Globus pallidus (tissue), 1 donor: ENCODE data around the gene PALM3.
A peak's percentile ranks its signal among the peaks of the same experiment; 100 is the strongest.

Experiments
- DNase-seq: peaks from one replicate; pipeline ENCODE4 v3.0.0-alpha.2; 2015; ENCODE audit warnings: low spot score

Gene PALM3

DNA sequence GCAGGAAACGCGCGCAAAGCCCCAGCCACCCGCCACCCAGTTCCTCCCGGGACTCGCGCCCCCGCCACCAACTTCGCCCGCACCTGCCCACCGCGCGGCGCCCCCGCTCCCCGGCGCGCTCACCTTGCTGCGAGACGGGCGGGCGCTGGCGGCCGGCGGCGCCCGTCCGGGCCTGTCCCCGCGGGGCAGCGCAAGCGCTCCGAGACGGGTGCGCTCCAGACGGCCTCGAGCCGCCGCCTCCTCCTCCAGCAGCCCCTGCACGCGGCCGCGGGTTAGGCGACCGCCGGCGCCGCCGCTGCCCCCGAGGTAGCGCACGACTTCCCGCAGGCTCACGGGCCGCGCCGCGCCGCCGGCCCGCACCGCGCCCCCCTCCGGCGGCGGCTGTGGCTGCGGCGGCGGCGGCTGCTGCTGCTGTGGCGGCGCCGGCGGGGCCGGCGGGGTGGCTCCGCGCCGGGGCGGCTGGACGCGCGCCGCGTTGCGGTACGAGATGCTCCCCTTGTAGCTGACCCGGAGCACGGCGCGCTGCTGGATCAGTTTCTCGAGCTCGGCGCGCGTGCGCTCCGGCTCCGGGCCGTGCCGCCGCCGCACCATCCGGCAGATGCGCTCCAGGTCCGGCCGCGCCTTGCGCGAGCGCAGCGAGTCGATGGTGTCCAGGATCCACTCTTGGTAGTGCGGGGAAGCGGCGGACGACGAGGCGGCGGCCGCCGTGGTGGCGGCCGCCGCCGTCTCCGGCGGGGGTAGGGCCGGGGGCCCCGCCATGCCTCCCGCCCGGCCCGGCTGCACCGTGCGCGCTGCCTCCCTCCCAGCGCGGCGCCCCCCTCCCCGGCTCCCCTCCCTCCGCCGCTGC, 28.0 kb upstream of the PALM3 start:
- DNase-seq = peak; percentile 50

DNA sequence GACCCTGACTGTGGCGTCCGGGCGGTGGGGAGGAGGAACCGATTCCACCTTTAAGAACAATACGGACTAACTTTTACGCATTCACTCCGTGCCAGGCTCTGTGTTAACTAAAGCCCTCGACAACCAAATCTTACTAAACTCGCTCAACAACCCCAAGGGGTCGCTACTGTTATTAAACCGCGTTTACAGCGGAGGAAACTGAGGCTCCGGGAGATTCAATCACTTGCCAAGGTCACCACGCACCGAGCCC, 27.5 kb upstream of the PALM3 start:
- DNase-seq = no peak

DNA sequence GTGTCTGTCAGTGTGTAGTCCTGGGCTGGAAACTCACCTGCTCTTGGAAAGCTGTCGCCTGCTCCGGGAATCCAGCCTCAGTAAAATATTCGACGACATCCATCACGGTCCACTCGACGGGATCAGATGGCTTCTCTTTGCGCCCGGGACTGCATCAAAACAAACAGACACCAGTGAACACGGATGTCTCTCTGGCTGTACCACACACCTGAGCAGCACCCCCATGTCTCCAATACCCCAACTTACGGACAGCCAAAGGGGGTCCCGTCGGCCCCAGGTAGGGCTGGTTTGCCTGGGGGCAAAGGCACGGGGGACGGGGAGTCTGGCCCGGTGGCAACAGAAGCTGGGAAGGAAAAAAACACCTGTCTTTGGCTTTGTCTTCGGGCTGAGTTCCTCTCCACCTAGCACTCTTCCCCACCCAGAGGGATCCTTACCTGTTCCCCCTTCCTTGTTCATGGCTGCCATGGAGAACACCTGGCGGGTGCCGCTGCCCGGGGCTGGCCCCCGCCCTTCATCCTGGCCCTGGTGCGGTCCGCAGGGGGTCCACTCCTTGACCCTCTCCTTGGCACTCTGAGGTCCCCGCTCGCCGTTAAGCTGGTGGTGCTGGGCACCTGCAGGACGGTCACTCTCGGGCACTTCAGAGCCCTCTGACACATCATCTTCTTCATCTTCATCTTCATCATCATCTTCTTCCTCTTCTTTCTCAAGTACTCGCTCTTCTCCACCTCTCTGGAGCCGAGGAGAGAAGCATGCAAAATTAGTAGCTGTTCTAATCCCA, 26.9 kb upstream of the PALM3 start:
- no peak for DNase-seq

DNA sequence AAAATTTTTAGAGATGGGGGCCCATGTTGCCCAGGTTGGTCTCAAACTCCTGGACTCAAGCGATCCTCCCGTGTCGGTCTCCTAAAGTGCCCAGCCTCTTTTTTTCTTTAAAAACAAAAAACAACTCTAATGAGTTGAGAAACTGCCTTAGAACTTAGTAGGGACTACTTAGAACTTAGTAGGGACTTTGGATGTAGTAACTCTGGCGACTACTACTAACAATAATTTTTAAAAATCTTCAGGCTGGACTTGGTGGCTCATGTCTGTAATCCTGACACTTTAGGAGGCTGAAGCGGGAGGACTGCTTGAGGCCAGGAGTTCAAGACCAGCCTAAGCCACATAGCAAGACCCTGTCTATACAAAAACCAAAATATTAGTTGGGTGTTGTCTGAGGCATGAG, 24.2 kb upstream of the PALM3 start:
- DNase-seq = no peak

DNA sequence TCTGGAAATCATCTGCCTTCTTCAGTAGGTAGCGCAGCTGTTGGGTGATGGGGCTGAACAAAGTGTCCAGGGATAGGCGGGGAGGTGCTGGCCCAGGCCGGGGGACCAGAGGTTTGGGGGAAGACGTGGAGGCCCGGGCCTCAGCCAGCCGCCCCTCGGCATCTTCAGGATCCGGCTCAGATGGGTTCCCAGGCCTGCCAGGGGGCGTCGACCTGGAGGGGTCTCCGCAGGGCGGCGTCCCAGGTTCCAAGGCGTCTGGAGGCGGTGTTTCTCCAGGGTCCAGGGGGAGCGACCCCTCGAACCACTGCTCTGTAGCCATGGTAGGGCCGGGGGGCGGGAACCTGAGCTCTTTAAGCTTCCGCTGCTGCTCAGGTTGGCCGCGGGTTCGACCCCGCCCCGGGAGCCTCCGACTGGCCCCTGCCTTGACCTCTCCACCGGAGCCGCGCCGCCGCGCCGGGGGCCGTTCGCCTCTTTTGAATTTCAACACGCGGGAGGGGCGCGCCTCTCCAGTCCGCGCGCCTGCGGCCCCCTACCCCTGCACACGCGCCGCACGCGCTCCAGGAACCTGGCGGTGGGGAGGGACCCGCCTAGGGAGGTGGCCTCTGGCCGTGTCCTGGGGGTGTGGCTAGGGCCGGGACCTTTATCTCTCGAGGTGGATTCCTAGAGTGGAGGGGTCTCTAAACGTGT, 23.6 kb upstream of the PALM3 start, which contains the start of gene C19orf67:
C19orf67 (minus strand) TSS at position 475 of the 687 bp plus-strand sequence; CDS start at position 319, 156 bp downstream.
- DNase-seq = no peak

DNA sequence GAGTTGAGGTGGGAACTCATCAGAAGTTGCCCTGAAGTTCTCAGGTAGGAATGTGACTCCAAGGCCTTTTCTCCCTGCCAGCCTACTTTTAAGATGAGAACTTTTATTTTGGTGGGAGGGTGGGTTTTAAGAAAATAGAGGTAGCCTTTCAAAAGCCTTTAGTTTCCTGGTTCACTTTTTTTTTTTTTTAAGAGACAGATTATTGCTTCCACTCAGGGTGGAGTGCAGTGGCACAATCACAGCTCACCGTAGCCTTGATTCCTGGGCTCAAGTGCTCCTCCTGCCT, 20.7 kb upstream of the PALM3 start:
- DNase-seq = no peak

DNA sequence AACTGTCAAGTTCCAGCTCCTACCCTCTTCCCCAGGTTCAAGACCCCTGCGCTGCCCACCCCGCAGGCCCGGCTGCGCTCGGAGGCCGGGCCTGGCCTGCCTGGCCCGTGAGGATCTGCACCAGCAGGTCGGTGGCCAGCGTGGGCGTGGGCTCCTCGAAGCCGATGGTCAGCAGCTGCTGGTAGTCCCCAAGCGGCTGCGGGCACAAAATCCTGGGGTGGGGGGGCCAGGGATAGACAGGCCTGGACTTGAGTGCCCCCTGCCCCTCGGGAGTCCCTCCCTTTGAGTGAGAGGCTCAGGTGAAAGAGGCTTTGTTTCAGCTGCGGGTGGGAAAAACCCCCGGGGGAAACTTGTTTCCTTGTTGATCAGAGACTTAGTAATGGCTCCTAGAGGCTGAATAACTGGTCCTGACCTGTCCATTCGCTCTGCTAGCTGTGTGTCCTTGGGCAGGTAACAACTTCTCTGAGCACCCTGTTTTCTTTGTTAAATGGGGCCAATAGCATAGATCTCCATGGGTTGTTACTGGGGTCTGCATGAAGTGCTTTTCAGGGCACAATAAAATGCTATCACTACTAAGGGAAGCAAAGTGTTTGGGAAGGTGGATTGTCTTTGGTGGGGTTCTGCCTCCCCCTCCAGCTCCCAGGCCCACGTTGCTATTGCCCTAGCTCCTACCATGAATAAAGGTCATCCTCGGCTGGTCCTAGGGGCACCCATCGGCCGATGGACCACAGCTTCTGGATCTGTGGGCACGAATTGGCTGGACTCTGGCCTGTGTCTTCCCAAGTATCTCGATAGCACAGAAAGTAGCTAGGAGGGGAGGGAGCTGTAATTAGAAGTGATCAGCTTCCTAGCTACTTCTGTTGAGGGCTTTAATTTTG, 20.2 kb upstream of the PALM3 start:
- peak; percentile 38 for DNase-seq

DNA sequence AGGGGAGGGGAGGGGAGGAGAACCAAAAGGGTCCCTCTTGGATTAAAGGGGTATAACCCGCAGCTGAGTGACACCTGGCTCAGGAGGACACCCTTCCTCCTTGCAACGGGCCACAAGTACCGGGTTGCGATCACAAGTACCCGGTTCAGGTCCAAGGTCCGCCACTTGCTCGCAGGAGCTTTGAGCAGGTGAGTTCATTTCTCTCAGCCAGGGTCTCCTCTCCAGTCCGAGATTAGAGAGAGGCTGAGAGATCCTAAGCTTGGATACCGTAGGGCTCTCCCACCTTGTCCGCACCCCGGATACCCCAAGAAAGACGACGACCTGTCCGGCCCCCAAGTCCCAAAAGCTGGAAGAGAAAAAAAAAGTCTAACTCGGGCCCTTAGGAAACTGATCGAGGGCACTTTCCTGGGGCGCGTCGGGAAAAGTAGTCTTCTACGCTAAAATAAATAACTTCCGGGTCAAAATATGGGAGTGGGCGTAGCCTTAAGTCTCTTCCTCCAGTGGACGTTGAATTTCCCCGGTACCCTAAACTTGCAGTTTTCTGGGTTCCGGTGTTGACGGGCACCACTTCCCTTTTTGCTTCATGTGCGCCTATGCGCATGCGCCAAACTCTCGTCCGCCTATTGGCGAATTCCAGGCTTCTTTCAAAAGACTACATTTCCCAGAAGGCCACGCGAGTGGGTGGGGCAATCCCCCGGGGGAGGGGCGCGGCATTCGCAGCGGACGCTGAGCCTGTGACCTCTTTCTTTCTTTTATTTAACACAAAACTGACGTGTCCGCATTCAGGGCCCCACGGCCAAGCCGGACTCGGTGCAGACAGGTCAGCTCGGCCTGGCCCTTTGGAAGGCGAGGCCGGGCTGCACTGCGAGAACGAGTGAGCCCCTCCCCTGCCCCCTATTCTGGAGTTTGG, 19.3 kb upstream of the PALM3 start:
- peak; percentile 99 for DNase-seq

DNA sequence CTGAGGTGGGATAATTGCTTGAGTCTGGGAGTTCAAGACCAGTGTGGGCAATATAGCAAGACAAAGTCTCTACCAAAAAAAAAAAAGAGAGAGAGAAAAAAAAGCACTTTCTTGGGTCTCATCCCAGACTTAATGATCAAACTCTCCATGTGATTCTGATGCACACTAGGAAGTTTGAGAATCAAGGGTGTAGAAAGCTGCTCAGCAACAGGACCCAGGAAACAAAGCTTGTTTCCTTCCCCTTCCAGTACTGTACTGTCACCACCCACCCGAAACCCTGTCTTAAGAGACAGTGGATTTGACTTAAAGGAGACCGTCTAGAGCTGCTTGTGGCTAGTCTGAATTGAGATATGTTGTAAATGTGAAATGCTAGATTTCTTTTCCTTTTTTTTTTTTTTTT, 16.5 kb upstream of the PALM3 start:
- no peak for DNase-seq

DNA sequence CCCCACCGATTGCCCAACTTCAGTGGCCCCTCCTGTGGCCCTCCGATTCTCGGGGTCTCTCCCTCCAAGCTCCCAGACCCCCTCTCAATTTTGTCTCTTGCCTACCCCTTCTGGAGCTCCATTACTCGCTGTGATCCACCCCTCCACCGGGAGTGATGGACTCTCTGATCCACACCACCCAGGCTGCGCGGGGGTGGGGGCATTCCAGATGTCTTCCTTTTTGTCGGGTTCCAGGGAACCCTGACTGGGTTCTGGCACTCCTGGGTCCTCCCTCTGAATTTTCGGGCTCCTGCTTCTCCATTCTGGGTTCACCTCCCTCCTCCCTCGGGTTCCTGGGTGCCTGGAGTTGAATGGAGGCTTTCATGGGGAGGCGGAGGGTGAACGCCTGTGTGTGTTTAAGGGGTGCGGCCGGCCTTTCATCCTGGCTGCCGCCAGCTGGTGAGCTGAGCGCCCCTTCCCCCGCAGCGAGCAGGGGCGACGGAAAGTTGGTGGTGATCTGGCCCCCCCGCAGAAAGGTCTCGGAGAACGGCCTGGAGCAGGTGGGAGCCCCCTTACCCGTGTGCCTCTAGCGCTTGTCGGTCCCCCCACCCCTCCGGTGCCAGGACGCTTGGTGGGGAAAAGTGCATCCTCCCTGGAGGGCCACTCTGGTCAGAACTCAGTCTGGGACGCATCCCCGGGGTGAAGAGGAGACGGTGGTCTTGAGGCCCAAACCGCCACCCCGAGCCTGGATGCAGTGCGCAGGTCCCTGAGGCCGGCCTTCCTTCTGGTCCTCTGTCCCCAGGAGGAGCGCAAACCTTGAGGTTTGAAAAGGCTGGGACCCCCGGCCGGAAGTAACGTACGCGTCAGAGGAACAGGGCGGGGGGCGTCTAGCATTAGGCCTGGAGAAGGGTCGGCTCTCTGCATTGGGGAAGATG, 12.3 kb upstream of the PALM3 start:
- peak; percentile 44 for DNase-seq

DNA sequence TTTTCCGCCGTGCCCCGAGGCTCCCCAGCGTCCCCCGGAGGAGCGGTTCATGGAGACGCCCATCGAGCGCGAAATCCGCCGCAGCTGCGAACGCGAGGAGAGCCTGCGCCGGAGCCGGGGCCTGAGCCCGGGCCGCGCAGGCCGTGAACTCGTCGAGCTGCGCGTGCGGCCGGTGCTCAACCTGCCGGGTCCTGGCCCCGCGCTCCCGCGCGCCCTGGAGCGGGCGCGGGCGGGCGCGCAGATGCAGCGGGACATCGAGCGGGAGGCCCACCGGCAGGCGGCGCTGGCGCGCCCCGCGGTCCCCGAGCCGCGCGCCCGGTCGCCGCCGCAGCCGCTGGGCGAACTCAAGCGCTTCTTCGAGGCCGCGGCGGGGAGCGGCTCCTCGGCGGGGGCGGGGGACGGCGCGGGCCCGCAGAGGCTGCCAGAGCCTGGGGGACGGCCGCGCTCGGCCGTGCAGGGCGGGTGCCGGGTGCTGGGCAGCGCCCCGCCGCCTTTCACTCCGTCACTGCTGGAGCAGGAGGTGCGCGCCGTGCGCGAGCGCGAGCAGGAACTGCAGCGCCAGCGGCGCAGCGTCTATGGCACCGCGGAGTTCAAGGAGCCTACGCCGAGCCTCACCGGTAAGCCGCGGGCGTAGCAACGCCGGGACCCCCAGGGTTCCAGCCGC, 11.5 kb upstream of the PALM3 start:
- peak; percentile 66 for DNase-seq

DNA sequence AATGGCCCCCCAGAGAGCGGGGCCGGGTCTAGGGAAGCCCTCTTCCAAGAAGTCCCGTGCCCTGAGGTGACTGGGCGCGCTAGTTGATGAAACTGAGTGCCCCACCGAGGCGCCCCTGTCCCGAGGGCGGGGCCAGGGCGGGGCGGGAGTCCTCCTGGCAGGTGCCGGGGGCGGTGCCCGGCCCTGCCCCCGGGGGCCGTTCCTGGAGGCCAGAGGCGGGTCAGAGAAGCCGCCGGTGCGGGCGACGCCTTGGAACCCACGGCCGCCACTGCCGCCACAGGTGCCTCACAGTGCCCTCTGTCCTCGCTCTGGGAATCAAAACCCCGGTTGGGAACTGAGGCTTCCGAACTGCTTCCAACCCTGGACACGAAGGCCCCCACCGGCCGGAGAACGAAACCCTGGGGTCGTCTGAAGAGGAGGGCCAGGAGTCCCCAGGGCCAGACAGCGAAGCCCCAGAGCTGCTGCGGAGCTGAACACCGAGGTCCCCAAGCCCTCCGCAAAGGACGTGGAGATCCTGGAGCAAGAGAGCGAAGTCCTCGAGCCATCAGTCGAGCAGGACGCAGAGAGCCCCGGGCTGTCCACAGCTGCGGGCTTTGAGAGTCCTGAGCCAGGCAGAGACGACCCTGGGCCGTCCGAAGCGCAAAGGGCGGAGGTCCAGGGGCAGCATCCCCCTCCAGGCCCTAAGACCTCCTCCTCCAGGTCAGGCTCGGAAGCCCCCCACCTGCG, 10.8 kb upstream of the PALM3 start, which contains the start of gene MISP3:
MISP3 (plus strand) TSS at position 252 of the 726 bp plus-strand sequence. CDS start 524 bp downstream, outside the sequence.
- DNase-seq = no peak

DNA sequence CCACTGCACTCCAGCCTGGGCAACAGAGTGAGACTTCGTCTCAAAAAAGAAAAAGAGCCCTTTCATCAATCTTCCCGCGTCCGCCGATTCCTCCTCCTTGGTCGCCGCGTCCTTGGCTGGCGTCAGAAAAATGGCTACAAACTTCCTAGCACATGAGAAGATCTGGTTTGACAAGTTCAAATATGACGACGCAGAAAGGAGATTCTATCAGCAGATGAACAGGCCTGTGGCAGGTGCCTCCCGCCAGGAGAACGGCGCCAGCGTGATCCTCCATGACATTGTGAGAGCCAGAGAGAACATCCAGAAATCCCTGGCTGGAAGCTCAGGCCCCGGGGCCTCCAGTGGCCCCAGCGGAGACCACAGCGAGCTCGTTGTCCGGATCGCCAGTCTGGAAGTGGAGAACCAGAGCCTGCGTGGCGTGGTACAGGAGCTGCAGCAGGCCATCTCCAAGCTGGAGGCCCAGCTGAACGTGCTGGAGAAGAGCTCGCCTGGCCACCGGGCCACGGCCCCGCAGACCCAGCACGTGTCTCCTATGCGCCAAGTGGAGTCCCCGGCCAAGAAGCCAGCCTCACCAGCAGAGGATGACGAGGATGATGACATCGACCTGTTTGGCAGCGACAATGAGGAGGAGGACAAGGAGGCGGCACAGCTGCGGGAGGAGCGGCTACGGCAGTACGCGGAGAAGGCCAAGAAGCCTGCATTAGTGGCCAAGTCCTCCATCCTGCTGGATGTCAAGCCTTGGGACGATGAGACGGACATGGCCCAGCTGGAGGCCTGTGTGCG, 8.6 kb upstream of the PALM3 start:
- no peak for DNase-seq

DNA sequence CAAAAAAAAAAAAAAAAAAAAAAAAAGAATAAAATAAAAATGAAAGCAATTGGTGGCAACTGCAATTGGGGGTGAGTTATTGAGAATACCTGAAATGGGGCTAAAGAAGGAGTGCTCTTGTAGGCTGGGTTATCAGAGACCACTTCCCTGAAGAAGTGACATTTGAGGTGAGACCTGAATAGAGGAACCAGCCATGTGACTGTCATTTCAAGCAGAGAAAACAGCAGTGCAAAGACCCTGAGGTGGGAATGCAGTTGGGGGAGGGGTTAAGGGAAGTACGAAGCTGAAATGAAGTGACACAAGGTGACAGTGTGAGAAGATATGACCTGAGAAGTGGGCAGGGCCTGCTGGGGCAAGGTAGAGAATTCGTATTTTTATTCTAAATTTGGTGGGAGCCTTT, 4.3 kb upstream of the PALM3 start:
- DNase-seq = no peak

DNA sequence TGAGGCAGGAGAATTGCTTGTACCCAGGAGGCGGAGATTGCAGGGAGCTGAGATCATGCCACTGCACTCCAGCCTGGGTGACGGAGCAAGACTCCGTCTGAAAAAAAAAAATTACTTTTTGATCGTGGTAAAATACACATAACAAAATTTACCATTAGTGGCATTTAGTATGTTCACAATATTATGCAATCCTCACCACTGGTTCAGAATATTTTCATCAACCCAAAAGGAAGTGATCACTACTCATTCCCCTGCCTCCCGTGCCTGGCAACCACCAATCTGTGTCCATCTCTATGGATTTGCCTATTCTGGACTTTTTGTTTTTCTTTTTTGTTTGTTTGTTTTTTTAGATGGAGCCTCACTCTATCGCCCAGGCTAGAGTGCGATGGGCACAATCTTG, 1.2 kb upstream of the PALM3 start:
- no peak for DNase-seq

DNA sequence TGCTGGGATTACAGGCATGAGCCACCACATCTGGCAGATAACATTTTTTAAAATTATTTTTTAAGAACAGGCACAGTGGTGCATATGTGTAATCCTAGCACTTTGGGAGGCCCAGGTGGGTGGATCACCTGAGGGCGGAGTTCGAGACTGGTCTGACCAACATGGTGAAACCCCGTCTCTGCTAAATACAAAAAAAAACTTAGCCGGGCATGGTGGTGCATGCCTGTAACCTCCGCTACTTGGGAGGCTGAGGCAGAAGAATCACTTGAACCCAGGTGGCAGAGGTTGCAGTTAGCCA, 631 bp upstream of the PALM3 start:
- no peak for DNase-seq

DNA sequence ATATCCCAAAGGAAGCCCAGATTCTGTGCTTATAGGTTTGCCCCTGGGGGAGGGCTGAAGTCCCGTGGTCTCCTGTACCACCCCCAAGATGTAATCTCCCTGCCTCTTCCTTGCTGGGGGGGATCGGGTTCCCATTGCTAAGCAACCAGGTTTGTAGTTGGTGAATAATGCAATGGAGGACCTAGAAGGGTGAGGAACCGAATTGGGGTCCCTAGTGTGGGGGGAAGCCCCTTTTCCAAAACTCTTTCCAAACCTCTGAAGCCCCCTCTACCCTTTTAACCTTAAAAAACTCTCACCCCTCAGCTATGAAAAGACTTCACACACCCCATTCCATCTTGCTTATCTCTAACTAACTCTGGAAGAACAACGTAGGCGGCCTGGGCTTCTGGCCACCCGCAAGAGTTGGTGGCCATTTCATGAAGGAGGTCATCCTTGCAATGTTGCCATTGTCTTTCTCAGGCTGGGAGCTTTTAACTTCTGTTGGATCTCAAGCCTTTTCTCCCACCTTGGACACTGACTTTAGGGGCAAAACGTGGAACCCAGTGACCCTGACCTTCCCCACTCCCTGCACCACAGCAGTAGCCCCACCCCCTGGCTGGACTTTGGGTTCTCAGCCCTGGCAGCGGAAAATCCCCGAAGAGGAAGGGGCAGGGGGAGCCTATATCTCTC, 661 bp downstream of the PALM3 start:
- no peak for DNase-seq
